Lower leg skin (tissue), 3 donors: ENCODE results near the gene SLFN12L.

Experiments used
- POLR2A ChIP-seq, 2 donors: fragments of 450-650 bp; IDR thresholded peaks; one replicate each; pipeline ENCODE4 v1.6.1; 2016 to 2017; ENCODE audit warnings: antibody characterized with exemption in 2 of 2, mild to moderate bottlenecking in 1 of 2, moderate library complexity in 1 of 2
- TF ChIP-seq, protein P1 (sequence below), 3 donors: fragments of 450-650 bp; IDR thresholded peaks; one replicate each; pipeline ENCODE4 v1.5.1; 2016; ENCODE audit warnings: antibody characterized with exemption in 3 of 3, mild to moderate bottlenecking in 3 of 3, moderate library complexity in 2 of 3

DNA sequence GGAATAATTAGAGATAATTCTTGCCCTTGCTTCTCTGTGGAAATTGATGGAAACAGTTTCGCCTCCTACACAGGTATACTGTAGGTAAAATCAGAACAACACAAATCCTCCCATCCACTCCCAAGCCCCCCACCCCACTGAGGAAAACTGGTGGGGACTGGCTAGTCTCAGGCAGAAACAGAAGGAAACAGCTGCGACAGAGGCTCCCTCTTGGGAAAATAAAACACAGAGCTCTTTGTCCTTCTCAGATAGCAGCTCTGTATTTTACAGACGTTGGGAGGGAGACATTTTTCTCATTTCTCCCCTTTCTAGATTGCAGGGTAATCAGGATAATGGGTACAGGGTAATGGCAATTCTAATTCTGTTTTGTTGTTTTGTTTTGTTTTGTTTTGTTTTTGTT is 90.0 kb downstream of the SLFN12L start:
- TF ChIP-seq, protein P1, sequence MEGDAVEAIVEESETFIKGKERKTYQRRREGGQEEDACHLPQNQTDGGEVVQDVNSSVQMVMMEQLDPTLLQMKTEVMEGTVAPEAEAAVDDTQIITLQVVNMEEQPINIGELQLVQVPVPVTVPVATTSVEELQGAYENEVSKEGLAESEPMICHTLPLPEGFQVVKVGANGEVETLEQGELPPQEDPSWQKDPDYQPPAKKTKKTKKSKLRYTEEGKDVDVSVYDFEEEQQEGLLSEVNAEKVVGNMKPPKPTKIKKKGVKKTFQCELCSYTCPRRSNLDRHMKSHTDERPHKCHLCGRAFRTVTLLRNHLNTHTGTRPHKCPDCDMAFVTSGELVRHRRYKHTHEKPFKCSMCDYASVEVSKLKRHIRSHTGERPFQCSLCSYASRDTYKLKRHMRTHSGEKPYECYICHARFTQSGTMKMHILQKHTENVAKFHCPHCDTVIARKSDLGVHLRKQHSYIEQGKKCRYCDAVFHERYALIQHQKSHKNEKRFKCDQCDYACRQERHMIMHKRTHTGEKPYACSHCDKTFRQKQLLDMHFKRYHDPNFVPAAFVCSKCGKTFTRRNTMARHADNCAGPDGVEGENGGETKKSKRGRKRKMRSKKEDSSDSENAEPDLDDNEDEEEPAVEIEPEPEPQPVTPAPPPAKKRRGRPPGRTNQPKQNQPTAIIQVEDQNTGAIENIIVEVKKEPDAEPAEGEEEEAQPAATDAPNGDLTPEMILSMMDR (IDR thresholded peaks at IDR 0.05) = no peak
- TF ChIP-seq POLR2A (IDR thresholded peaks at IDR 0.05) = no peak
